GM12892 (cell line): ENCODE results near the gene CDS2.

Source experiments
- POLR2A ChIP-seq: IDR thresholded peaks from 2 replicates; pipeline ENCODE4 v1.6.1; 2011; ENCODE audit warnings: low read depth, low read length, control low read depth
- TAF1 ChIP-seq: IDR thresholded peaks from 2 replicates; pipeline ENCODE4 v1.6.1; 2011; ENCODE audit warnings: low read depth, mild to moderate bottlenecking, control low read depth, low read length, borderline replicate concordance

- TF ChIP-seq TAF1 = no peak
- no peak for TF ChIP-seq POLR2A
These were observed 13.4 kb downstream of the CDS2 start for GRCh38 chr20:5140195-5140594.
